HFF-Myc (cell line): ENCODE results near the gene MAP4K4.

Experiments
- DNase-seq: peaks from one replicate; pipeline ENCODE4 v3.0.0-alpha.2; 2011; ENCODE audit warnings: low read depth; ENCODE audit errors: extremely low read depth
- H3K4me3 ChIP-seq: replicated peaks from 2 replicates; pipeline ENCODE4 v1.5.1; 2011; ENCODE audit warnings: low read depth, mild to moderate bottlenecking, control low read depth, low read length
- TF ChIP-seq, protein P1 (sequence below): IDR thresholded peaks from 2 replicates; pipeline ENCODE4 v1.5.1; 2012; ENCODE audit warnings: mild to moderate bottlenecking, low read depth, low read length, control low read depth; ENCODE audit errors: missing control alignments

Gene MAP4K4

DNA sequence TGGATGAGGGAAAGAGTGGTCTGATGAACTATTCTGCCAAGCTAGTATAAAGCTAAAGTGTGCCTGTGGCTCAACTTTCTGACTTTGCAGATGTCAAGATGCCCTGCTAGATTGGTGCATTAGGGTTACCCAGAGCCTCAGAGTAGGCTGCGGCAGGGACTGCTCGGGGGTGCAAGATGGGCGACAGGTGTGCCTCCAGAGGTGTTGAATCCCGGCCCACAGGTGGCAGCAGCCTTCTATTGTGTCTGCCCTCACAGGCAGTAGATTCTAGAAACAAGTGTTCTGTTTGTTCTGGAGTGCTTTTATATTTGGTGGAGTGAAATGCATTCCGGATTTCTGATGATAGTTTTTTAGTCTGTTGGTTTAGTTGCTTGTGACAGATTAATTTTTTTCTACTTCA is 162.7 kb downstream of the MAP4K4 start:
- DNase-seq: no peak
- TF ChIP-seq, protein P1, sequence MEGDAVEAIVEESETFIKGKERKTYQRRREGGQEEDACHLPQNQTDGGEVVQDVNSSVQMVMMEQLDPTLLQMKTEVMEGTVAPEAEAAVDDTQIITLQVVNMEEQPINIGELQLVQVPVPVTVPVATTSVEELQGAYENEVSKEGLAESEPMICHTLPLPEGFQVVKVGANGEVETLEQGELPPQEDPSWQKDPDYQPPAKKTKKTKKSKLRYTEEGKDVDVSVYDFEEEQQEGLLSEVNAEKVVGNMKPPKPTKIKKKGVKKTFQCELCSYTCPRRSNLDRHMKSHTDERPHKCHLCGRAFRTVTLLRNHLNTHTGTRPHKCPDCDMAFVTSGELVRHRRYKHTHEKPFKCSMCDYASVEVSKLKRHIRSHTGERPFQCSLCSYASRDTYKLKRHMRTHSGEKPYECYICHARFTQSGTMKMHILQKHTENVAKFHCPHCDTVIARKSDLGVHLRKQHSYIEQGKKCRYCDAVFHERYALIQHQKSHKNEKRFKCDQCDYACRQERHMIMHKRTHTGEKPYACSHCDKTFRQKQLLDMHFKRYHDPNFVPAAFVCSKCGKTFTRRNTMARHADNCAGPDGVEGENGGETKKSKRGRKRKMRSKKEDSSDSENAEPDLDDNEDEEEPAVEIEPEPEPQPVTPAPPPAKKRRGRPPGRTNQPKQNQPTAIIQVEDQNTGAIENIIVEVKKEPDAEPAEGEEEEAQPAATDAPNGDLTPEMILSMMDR: no peak
- H3K4me3 ChIP-seq: no peak overlapping the region

GRCh38 chr2:101860782-101861181 is 163.3 kb downstream of the MAP4K4 start:
- H3K4me3 ChIP-seq: no peak overlapping the region
- TF ChIP-seq, protein P1: no peak
- DNase-seq: no peak

GRCh38 chr2:101861382-101861781 is 163.9 kb downstream of the MAP4K4 start:
- TF ChIP-seq, protein P1: no peak
- H3K4me3 ChIP-seq: no peak overlapping the region

GRCh38 chr2:101863534-101863933 is 166.0 kb downstream of the MAP4K4 start:
- TF ChIP-seq, protein P1: no peak
- H3K4me3 ChIP-seq: no peak overlapping the region
- no peak for DNase-seq

More at GRCh38 chr2:101861382-101861781, 163.9 kb downstream of the MAP4K4 start:
- no peak for DNase-seq

DNA sequence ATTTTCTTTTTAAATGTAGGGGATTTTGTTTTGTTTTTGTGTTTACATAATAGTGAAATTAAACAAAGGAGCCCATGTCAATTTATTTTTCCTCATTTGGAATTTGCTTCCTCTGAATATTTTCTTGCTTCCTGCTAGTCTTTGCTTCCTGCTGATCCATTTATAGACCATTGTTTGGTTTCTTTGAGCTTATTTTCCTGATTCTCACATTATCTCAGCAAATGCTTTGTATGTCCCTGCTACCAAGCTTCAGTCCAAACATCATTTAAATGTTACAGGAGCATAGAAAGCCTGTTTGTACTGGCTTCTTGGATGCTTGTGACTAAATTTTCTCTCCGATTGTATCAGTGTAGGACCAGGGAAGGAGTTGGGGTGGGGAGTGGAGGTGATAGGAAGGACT is 166.9 kb downstream of the MAP4K4 start:
- no peak for DNase-seq
- TF ChIP-seq, protein P1: no peak
- H3K4me3 ChIP-seq: no peak overlapping the region

GRCh38 chr2:101868525-101868924 is 171.0 kb downstream of the MAP4K4 start:
- H3K4me3 ChIP-seq: no peak overlapping the region
- no peak for DNase-seq
- TF ChIP-seq, protein P1: no peak

DNA sequence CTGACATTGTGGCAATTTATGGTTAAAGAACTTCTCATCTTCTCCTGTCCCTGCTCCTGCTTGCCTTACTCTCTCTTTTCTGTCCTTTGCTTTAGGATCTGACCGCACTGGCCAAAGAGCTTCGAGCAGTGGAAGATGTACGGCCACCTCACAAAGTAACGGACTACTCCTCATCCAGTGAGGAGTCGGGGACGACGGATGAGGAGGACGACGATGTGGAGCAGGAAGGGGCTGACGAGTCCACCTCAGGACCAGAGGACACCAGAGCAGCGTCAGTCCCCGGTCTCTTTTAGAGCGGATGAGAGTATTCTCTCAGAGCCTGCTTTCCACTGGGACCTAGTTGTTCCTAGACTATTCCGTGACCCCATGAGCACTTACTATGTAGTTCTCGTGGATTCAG is 172.0 kb downstream of the MAP4K4 start:
- no peak overlapping the region for H3K4me3 ChIP-seq
- DNase-seq: no peak
- TF ChIP-seq, protein P1: no peak
